Epidermal melanocyte (primary cell): Measurements from ENCODE around the gene ZSWIM8.

Source experiments
- DNase-seq: peaks from one replicate; pipeline ENCODE4 v3.0.0; 2011; ENCODE audit warnings: low spot score; ENCODE audit not compliant: insufficient read length

ZSWIM8 gene

DNA sequence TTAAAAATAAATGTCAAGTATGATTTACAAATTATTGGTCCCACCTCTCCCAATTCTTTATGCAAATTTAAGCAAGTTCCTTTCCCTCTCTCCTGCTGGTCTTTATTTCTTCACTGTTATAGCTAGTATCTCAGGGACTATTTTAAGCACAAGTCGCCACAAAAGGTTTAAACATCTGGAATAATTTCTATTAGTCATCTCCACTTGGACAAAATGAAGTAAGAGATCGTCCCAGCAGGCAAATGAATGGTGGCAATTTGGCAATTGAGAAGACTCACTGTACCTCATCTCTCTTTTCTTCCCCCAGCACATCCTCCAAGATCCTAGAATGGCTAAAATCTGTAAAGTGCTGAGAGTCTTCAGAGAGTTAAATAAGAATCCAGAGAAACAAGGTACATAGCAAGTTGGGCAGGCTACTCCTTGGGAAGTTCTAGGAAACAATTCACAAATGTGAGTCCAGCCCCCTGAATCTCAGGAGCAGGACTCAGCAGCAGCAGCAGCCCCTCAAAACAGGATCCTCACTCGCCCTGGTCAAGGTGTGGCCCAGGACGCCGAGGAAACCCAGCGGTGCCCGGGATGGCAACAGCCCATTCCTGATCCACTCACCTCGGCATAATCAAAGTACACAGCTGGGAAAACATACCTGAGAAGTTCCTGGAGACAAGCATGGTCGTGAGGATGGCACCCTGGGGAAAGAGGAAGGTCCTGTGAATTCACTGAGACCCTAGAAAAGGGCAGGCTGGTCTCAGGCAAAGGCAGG lies 56.3 kb downstream of the ZSWIM8 start:
- no peak for DNase-seq

DNA sequence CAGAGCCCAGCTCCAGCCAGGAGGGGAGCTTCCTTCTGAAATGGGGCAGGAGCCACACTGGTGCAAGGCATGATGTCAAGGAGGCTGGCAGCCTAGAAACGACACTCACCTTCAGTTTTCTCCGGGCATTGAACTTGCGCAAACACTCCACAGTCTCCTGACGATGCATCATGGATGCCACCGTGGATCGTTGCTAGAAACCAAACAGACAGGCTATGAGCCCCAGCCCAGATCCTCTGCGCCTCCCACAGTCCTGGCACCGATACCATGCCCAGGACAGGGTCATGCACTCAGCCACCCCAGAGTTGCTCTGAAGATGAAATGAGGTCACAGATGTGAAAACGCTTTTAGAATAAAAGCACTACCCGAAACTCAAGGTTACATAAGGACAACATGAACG lies 56.9 kb downstream of the ZSWIM8 start:
- no peak for DNase-seq

DNA sequence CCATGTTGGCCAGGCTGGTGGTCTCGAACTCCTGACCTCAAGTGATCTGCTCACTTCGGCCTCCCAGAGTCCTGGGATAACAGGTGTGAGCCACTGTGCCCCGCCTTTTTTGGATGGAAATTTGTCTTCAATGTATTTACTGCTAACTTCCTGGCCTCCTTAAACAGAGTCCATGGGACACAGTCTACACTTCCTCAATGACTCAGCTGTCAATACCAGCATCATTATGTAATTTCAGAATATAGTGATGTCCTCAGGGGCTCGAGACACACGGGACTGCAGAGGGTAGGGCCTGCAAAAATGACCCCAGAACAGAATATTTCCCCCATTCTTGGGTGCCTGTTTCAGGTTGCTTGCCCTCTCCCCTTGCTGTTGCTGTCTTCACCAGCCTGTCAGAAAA lies 57.9 kb downstream of the ZSWIM8 start:
- DNase-seq, result no peak

DNA sequence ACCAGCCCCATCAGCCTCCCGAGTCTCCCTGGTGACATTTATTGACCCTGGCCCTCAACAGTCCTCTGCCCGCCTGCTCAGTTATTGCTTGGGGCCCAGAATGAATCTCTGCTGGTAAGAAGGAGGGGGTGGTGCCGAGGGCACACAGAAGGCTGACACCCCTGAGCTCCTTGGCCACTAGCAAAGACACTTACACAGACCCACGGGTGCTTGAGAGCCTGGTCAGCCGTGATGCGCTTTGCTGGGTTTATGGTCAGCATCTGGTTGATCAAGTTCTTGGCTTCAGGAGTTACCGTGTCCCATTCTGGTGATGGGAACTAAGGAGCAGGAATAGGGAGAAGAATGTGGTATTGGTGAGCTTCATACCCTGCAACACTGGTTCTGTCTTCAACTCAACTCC lies 61.6 kb downstream of the ZSWIM8 start:
- no peak for DNase-seq

DNA sequence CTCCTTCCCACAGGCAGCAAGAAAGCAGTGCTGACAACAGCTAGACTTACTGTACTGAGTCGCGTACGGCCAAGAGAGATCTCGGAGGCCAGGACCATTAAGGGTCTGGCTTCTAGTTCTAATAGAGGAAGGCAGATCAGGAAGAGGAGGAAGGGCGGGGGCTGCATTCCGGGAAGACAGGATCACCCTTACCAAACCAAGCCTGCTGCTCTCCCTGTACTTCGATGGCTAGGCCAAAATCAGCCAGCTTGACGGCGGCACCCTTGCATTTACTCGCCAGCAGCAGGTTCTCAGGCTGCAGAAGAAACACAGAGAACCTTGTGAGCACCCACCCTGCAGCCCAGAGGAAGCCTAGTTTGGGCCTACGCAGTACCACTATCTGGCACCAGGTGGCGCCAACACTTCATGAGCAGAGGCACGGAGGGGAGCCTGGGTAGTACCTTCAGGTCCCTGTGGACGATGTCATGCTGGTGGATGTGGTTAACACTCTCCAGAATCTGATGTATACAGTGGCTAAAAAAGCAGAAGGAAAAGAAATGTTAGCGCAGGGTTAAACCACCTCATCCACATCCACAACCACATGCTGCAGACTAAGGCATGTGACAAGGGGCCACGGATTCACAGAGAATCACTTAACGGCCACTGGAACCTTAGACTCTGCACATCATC lies 63.5 kb downstream of the ZSWIM8 start:
- peak; percentile 94 for DNase-seq

DNA sequence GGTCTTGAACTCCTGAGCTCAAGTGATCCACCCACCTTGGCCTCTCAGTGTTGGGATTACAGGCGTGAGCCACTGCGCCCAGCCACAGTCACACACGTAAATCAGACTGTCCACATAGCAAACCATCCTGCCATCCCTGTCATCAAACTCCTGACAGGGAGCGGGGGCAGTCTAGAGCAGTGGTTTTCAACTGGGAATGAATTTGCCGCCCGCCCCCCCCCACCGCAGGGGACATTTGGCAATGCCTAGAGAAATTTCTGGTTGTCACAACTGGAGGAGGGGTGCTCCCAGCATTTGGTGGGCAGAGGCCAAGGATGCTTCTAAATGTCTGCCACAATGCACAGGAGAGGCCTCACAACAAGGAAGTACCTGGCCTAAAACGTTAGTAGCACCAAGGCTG lies 64.8 kb downstream of the ZSWIM8 start:
- no peak for DNase-seq

DNA sequence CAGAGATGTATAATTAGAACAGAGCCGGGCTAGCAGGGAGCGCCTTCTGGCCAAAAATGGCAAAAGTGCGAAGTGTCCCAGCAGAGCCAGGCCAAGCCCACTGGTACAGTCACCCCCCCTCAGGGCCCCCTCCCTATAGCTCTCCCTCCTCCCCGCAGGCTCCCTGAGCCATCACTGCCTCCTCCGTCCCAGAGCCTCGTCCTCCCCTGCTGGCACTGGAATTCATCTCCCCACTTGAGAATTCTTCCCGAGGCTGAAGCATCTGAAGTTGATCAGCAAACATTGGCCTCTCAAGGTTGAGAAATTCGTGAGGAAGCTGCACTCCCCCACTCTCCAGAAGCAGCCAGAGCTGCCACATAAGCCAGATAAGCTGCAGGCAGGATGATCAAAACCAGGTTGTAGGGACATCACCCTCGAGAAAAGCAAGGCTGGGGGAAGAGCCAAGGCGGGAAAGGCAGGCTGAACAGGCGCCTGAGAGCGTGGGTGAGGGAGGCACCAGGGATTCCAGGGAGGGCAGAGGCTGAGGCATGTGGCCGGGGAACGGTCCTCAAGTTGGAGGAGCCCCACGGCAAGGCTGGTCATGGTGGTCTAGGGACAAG lies 65.6 kb downstream of the ZSWIM8 start:
- peak; percentile 79 for DNase-seq
